GM13976 (cell line): Measurements from ENCODE around the gene MYT1.

Experiments used
- DNase-seq: peaks from one replicate; pipeline ENCODE4 v3.0.0; 2012; ENCODE audit warnings: low spot score
- CTCF ChIP-seq: IDR thresholded peaks from 2 replicates; pipeline ENCODE4 v1.5.1; 2012; ENCODE audit warnings: borderline replicate concordance, mild to moderate bottlenecking; ENCODE audit not compliant: insufficient read depth; ENCODE audit errors: extremely low read depth, missing control alignments, control extremely low read depth
- in situ Hi-C: fragments of 300-500 bp; cut with MboI; formaldehyde crosslinking; loops from one replicate; pipeline ENCODE4 v1.12.0; 2022; ENCODE audit warnings: low sequenced_read_pairs, mixed read lengths, inconsistent platforms; ENCODE audit not compliant: unreplicated experiment

Gene MYT1

DNA sequence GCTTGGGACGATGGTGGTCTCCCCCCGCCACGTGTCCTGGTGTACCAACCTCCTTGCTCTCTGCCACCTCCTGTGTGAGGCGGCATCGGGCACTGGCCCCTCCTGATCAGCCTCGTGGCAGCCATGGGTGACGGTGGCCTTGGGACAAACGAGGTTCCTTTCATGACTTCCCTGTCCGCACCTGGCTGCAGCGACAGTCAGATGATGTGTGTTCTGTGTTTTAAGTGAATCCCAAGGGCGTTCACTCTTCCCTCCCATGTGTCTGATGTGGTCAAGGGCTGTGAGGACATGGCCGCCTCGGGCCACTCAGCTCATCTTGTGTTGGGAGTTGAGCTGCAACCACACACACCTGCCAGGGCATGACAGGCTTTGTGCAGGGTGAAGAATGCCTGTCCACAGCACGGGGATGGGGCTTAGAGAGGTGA is 60.9 kb downstream of the MYT1 start:
- no peak for TF ChIP-seq CTCF
- no peak for DNase-seq
- in situ Hi-C loops, result no loop called here

DNA sequence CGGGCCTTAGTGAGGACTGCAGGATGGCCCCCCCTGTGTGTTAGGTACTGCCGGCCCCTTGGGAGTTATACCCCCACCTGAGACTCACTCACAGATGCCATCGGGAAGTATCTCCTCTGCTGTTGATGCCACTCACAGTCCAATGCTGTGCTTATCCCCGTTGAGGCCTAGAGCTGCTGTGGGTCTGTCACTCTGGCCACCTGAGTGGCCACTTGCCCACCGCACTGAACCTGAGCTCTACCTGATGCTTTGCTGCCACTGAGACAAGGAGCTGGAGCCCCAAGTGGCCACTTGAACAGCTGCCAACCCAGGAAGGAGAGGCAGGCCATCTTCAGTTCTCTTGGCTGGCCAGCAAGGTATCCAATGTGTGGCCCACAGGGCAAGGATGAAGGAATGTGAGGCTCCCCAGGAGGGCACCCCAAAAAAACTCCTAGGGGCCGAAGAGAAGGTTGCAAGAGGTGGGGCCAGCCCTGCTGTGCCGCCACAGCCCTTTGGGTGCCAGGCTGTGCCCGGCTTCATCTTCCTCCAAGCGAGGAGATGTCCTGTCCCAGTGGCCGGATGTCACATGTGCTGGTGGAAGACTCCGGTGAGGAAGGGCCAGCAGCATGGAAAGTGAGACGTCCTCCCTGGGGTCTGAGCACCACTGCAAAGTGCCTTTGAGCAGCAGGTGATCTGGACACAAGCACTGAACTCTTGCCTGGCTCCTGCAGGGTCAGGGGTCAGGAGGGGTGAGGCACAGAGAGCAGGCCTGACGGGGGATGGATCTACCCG is 61.8 kb downstream of the MYT1 start:
- DNase-seq, result no peak
- in situ Hi-C loops, result no loop called here
- TF ChIP-seq CTCF, result no peak

- no peak for DNase-seq
- no peak for TF ChIP-seq CTCF
- in situ Hi-C loops, result no loop called here
Measured at GRCh38 chr20:64226686-64227580, 62.7 kb downstream of the MYT1 start.

GRCh38 chr20:64228086-64228653 is 63.9 kb downstream of the MYT1 start:
- TF ChIP-seq CTCF, result no peak
- in situ Hi-C loops, result no loop called here
- no peak for DNase-seq

- in situ Hi-C loops, result no loop called here
- DNase-seq, result no peak
- TF ChIP-seq CTCF, result no peak
Measured at GRCh38 chr20:64228751-64229506, 64.7 kb downstream of the MYT1 start.
